IPS-18a (cell line): ENCODE measurements around the gene ZNF460.

Source experiments
- H3K27ac ChIP-seq: one replicate; pipeline ENCODE4 v1.5.1; 2013; ENCODE audit warnings: low read length
- H3K27me3 ChIP-seq: one replicate; pipeline ENCODE4 v1.6.1; 2013; ENCODE audit warnings: mild to moderate bottlenecking, low read length; ENCODE audit not compliant: control insufficient read depth, insufficient read depth
- H3K36me3 ChIP-seq: one replicate; pipeline ENCODE4 v1.6.1; 2013; ENCODE audit warnings: low read depth, low read length; ENCODE audit not compliant: control insufficient read depth
- H3K4me1 ChIP-seq: one replicate; pipeline ENCODE4 v1.6.1; 2013; ENCODE audit warnings: low read depth, low read length; ENCODE audit not compliant: control insufficient read depth
- H3K4me3 ChIP-seq: one replicate; pipeline ENCODE4 v1.5.1; 2013; ENCODE audit warnings: low read length
- H3K9ac ChIP-seq: one replicate; pipeline ENCODE4 v1.6.1; 2013; ENCODE audit warnings: mild to moderate bottlenecking, low read length, moderate library complexity
- H3K9me3 ChIP-seq: one replicate; pipeline ENCODE4 v1.6.1; 2013; ENCODE audit warnings: low read depth, low read length; ENCODE audit not compliant: control insufficient read depth

The ZNF460 gene

GRCh38 chr19:57317503-57317902 lies 37.2 kb downstream of the ZNF460 start:
- H3K4me1 ChIP-seq: peaks cover 6% of the 10 kb centered on the region
- H3K9ac ChIP-seq: no peak overlapping the region
- peaks cover 34% of the 10 kb centered on the region for H3K27me3 ChIP-seq
- H3K9me3 ChIP-seq: no peaks in the 10 kb centered on the region
- H3K4me3 ChIP-seq: no peak overlapping the region
- H3K36me3 ChIP-seq: no peaks in the 10 kb centered on the region
- no peak overlapping the region for H3K27ac ChIP-seq

DNA sequence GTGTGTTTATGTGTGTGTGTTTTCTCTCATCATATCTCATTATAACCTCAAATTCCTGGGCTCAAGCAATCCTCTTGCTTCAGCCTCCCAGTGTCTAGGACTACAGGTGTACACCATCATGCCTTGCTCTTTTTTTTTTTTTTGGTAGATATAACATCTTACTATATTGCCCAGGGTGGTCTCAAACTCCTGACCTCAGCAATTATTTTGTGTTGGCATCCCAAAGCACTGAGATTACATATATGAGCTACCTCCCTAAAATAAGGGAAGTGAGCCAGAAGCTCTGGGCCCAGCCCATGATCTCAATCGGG lies 39.5 kb downstream of the ZNF460 start:
- Histone ChIP-seq H3K4me3 (peak overlapping the region; percentile 93), H3K36me3 (peaks cover 12% of the 10 kb centered on the region), H3K27me3 (peaks cover 20% of the 10 kb centered on the region), H3K9me3 (no peaks in the 10 kb centered on the region), H3K9ac (no peak overlapping the region), H3K27ac (no peak overlapping the region), H3K4me1 (peaks cover 6% of the 10 kb centered on the region)

DNA sequence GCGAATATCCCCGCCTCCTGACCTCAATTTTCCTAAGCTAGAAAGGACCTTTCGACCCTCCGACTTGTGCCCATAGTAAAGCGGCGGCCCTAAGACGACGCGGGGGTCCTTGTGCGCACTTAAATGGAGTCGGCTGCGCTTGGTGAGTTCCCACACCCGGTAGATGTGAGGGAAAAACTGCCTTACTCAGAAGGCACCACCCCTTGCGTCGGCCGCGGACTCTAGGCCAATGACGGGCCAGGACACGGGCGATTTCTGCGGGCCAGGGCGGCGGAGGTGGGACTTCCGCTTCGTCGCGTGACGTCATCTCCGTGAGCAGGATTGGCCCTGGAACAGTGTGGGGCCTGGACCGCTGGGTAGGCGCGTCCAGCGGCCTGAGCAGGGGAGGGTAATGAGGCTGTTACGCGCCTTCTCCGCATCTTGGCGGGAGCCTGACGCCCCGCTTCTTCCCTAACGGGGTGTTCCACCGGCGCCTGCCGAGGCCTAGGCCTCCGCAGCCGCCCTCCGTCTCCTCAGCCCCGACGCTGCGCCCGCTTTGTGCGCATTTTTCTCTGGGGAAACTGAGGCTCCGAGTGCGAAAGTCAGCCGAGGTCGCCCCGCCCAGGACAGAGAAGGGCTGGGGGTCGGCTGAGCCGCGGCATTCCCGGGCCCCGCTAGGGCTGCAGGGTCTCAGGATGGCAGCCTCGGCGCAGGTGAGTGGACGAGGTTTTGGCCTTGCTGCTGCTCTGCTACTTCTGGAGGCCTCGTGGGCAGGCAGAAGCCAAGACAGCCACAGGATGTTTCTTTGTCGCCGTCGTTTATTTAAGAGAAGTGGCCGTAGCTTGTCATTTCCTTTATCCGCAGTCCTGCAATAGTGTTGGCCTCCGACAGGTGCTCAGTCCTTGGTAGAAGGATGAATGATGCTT lies 40.1 kb downstream of the ZNF460 start, which contains the start of gene ZNF543:
Gene ZNF543 (plus strand): TSS at position 293 of the 905 bp plus-strand sequence. CDS start 382 bp downstream, at position 675.
- no peak within 1 kb of the TSS for H3K27ac ChIP-seq
- no peaks in the 10 kb centered on the region for H3K9me3 ChIP-seq
- peaks cover 18% of the 10 kb centered on the region for H3K36me3 ChIP-seq
- H3K4me3 ChIP-seq: peak within 1 kb of the TSS; percentile 93
- peak within 1 kb of the TSS; percentile 87 for H3K9ac ChIP-seq
- peaks cover 6% of the 10 kb centered on the region for H3K4me1 ChIP-seq
- peaks cover 14% of the 10 kb centered on the region for H3K27me3 ChIP-seq

GRCh38 chr19:57321116-57321515 lies 40.8 kb downstream of the ZNF460 start:
- Histone ChIP-seq H3K9ac (peak overlapping the region; percentile 87), H3K27ac (no peak overlapping the region)

GRCh38 chr19:57321751-57322150 lies 41.5 kb downstream of the ZNF460 start:
- peaks cover 28% of the 10 kb centered on the region for H3K36me3 ChIP-seq
- peaks cover under 1% of the 10 kb centered on the region for H3K27me3 ChIP-seq
- H3K27ac ChIP-seq: no peak overlapping the region
- no peaks in the 10 kb centered on the region for H3K9me3 ChIP-seq
- H3K9ac ChIP-seq: peak overlapping the region; percentile 87
- H3K4me3 ChIP-seq: peak overlapping the region; percentile 93
- H3K4me1 ChIP-seq: peaks cover 6% of the 10 kb centered on the region

More at GRCh38 chr19:57321116-57321515, 40.8 kb downstream of the ZNF460 start:
- H3K4me3 ChIP-seq: peak overlapping the region; percentile 93
- H3K9me3 ChIP-seq: no peaks in the 10 kb centered on the region
- peaks cover 6% of the 10 kb centered on the region for H3K4me1 ChIP-seq
- peaks cover 23% of the 10 kb centered on the region for H3K36me3 ChIP-seq
- peaks cover 7% of the 10 kb centered on the region for H3K27me3 ChIP-seq

GRCh38 chr19:57324992-57325391 lies 44.7 kb downstream of the ZNF460 start:
- Histone ChIP-seq H3K27me3 (no peaks in the 10 kb centered on the region), H3K27ac (no peak overlapping the region), H3K4me1 (no peaks in the 10 kb centered on the region), H3K9ac (no peak overlapping the region), H3K36me3 (peaks cover 55% of the 10 kb centered on the region), H3K9me3 (no peaks in the 10 kb centered on the region), H3K4me3 (no peak overlapping the region)

DNA sequence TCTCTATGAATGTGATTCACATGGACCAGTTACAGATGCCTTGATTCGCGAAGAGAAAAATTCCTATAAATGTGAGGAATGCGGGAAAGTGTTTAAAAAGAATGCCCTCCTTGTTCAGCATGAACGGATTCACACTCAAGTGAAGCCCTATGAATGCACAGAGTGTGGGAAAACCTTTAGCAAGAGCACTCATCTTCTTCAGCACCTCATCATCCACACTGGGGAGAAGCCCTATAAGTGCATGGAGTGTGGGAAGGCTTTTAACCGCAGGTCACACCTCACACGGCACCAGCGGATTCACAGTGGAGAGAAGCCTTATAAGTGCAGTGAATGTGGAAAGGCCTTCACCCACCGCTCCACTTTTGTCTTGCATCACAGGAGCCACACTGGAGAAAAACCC lies 47.7 kb downstream of the ZNF460 start:
- Histone ChIP-seq H3K27ac (no peak overlapping the region), H3K4me1 (no peaks in the 10 kb centered on the region), H3K4me3 (no peak overlapping the region), H3K9me3 (no peaks in the 10 kb centered on the region), H3K27me3 (no peaks in the 10 kb centered on the region), H3K36me3 (peaks cover 60% of the 10 kb centered on the region), H3K9ac (no peak overlapping the region)

DNA sequence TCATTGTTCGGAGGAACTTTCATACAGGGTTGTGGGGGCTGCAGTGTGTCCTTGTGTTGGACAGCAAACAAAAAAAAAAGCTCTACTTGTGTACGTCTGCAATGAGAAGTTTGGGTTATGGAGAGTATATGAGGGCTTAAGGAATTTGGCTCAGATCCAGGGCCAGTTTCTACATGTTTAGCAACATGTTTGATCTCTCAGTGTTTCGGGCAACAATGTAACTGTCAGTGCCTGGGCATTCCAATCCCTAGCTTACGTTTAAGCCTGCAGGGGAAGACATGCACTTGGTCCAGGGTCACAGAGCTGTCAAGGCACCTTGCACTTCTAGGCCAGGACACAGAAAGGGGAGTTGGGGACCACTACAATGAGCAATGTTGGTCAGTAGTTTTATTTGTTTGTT lies 53.9 kb downstream of the ZNF460 start:
- Histone ChIP-seq H3K27ac (no peak overlapping the region), H3K4me3 (no peak overlapping the region), H3K27me3 (no peaks in the 10 kb centered on the region), H3K9me3 (no peaks in the 10 kb centered on the region), H3K9ac (no peak overlapping the region), H3K4me1 (no peaks in the 10 kb centered on the region), H3K36me3 (peaks cover 8% of the 10 kb centered on the region)

- Histone ChIP-seq H3K9me3 (no peaks in the 10 kb centered on the region), H3K27me3 (no peaks in the 10 kb centered on the region), H3K9ac (no peak overlapping the region), H3K27ac (no peak overlapping the region), H3K36me3 (no peaks in the 10 kb centered on the region), H3K4me1 (no peaks in the 10 kb centered on the region), H3K4me3 (no peak overlapping the region)
These were observed 58.6 kb downstream of the ZNF460 start for GRCh38 chr19:57338877-57339276.

DNA sequence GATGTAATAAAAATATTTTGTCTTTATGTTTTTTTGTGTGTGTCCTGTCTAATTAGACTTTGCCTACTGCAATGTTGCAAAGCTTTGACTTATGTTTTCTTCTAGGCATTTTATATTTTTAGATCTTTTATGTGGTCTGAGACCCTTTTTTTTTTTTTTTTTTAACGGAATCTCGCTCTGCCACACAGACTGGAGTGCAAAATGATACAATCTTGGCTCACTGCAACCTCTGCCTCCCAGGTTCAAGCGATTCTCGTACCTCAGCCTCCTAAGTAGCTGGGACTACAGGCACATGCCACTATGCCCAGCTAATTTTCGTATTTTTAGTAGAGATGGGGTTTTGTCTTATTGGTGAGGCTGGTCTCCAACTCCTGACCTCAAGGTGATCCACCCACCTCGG lies 62.3 kb downstream of the ZNF460 start:
- Histone ChIP-seq H3K27me3 (peaks cover 14% of the 10 kb centered on the region), H3K27ac (no peak overlapping the region), H3K36me3 (no peaks in the 10 kb centered on the region), H3K4me3 (no peak overlapping the region), H3K9me3 (no peaks in the 10 kb centered on the region), H3K4me1 (no peaks in the 10 kb centered on the region), H3K9ac (no peak overlapping the region)
